ENCODE results near the gene KCTD10. TPM values are rescaled to one million over a fixed set of nuclear protein-coding genes. Genes with fewer than 3 reads are reported as not detected.

KCTD10 gene
- polyA plus RNA-seq, 1 donor (not counting 4 experiments of a cell fraction or from before 2014, with no cell fraction given): 107 TPM

DNA sequence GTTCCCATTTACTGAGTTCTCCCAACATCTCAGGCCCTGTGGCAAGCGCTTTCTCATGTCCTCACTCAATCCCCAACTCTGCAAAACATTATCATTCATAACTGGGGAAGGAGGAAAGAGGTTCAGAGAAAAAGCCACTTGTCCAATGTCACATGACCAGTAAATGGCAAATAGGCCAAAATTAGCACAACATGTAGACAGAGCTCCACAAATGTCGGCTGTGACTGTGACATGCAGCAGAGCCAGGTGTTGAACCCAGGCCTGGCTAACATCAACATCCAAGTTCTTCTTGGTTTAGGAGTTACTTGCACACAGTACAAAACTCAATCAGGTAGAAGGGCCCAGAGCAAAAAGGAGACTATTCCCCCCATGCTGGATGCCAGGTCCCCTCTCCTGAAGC, 10.8 kb downstream of the KCTD10 start:
- TF ChIP-seq, protein P1, sequence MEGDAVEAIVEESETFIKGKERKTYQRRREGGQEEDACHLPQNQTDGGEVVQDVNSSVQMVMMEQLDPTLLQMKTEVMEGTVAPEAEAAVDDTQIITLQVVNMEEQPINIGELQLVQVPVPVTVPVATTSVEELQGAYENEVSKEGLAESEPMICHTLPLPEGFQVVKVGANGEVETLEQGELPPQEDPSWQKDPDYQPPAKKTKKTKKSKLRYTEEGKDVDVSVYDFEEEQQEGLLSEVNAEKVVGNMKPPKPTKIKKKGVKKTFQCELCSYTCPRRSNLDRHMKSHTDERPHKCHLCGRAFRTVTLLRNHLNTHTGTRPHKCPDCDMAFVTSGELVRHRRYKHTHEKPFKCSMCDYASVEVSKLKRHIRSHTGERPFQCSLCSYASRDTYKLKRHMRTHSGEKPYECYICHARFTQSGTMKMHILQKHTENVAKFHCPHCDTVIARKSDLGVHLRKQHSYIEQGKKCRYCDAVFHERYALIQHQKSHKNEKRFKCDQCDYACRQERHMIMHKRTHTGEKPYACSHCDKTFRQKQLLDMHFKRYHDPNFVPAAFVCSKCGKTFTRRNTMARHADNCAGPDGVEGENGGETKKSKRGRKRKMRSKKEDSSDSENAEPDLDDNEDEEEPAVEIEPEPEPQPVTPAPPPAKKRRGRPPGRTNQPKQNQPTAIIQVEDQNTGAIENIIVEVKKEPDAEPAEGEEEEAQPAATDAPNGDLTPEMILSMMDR (optimal IDR thresholded peaks at IDR 0.05 in 1 of 3, IDR thresholded peaks at IDR 0.05 in 1 of 3, conservative IDR thresholded peaks at IDR 0.05 in 1 of 3; ENCODE audit: extremely low read depth in 1 of 3, insufficient read depth in 2 of 3, low read length in 3 of 3): no peak
- TF ChIP-seq EZH2 (IDR thresholded peaks at IDR 0.05; ENCODE audit: low read length): no peak
- peaks cover 87% of the 10 kb centered on the region for H3K79me2 ChIP-seq (ENCODE audit: control insufficient read depth, insufficient read depth, low read length)
- H3K9me3 ChIP-seq (ENCODE audit: control insufficient read depth, low read depth, low read length): no peaks in the 10 kb centered on the region
- H3K27ac ChIP-seq (ENCODE audit: control insufficient read depth, insufficient read depth, low read length): no peak overlapping the region
- no peaks in the 10 kb centered on the region for H3K27me3 ChIP-seq (ENCODE audit: control insufficient read depth, extremely low read depth, insufficient read depth, low read length)
- no peak overlapping the region for H3K4me3 ChIP-seq (ENCODE audit: control insufficient read depth in 2 of 3, extremely low read depth in 1 of 3, insufficient read depth in 2 of 3, low read depth in 1 of 3, low read length in 3 of 3)
- H4K20me1 ChIP-seq (ENCODE audit: control insufficient read depth, extremely low read depth, insufficient read depth, low read length): peaks cover 42% of the 10 kb centered on the region
- no peak overlapping the region for H3K9ac ChIP-seq (ENCODE audit: control insufficient read depth, extremely low read depth, insufficient read depth, low read length)
- peaks cover 30% of the 10 kb centered on the region for H3K4me1 ChIP-seq (ENCODE audit: control insufficient read depth, extremely low read depth, insufficient read depth, low read length)
- H2AFZ ChIP-seq (ENCODE audit: control insufficient read depth, low read length): no peak overlapping the region
- H3K36me3 ChIP-seq (ENCODE audit: control insufficient read depth in 2 of 2, extremely low read depth in 1 of 2, insufficient read depth in 2 of 2, low read length in 2 of 2): peaks cover 27 to 29% of the 10 kb centered on the region in 2 experiments
- dilution Hi-C loops (cut with MboI; ENCODE audit: extremely low pct_ligation_motif_present, low sequenced_read_pairs): no loop called here
- H3K4me2 ChIP-seq (ENCODE audit: control insufficient read depth, extremely low read depth, insufficient read depth, low read depth, low read length): no peak overlapping the region
- FAIRE-seq: no peak
- DNase-seq (ENCODE audit: low read depth, low spot score): no peak
- H3K9me1 ChIP-seq (ENCODE audit: control insufficient read depth, extremely low read depth, insufficient read depth, low read length): peaks cover 4% of the 10 kb centered on the region

DNA sequence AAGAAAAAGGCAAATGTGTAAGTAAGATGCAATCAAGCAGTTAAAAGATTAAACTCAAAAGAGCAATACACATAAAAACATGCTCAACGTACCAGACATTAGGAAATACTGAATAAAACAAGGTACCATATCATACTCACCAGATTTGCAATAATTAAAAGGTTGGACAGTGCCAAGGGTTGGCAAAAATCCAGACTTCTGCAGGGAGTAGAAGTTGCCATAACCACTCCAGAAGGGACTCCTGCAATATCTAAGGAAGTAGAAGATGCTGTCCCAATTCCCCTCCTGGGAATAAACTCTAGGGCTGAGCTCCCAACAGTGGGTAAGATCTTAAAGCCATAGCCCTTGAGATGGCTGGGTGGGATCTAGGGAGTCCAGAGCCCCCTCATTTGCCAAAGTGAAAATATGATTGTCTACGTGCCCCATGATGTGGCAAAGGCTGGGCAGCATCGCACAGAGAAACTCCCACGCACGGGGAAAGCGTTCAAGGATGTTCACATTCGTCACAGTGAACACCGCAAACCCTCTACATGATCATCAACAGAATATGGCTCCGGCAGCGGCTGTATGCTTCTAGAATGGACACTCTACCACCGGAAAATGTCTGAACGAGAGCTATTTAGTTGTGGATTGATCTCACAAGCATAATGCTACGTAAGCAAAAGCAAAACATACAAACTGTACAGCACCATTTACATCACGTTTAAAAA, 12.3 kb downstream of the KCTD10 start:
- dilution Hi-C loops (cut with MboI; ENCODE audit: extremely low pct_ligation_motif_present, low sequenced_read_pairs): no loop called here
- Histone ChIP-seq H3K9me1 (ENCODE audit: control insufficient read depth, extremely low read depth, insufficient read depth, low read length) (peaks cover 9% of the 10 kb centered on the region), H3K36me3 (ENCODE audit: control insufficient read depth in 2 of 2, extremely low read depth in 1 of 2, insufficient read depth in 2 of 2, low read length in 2 of 2) (peaks cover 35% of the 10 kb centered on the region in 2 experiments), H2AFZ (ENCODE audit: control insufficient read depth, low read length) (no peak overlapping the region), H3K4me1 (ENCODE audit: control insufficient read depth, extremely low read depth, insufficient read depth, low read length) (peaks cover 36% of the 10 kb centered on the region), H3K27me3 (ENCODE audit: control insufficient read depth, extremely low read depth, insufficient read depth, low read length) (no peaks in the 10 kb centered on the region), H3K9me3 (ENCODE audit: control insufficient read depth, low read depth, low read length) (no peaks in the 10 kb centered on the region), H3K9ac (ENCODE audit: control insufficient read depth, extremely low read depth, insufficient read depth, low read length) (no peak overlapping the region), H3K4me3 (ENCODE audit: control insufficient read depth in 2 of 3, extremely low read depth in 1 of 3, insufficient read depth in 2 of 3, low read depth in 1 of 3, low read length in 3 of 3) (no peak overlapping the region), H3K79me2 (ENCODE audit: control insufficient read depth, insufficient read depth, low read length) (peaks cover 87% of the 10 kb centered on the region), H3K27ac (ENCODE audit: control insufficient read depth, insufficient read depth, low read length) (no peak overlapping the region), H3K4me2 (ENCODE audit: control insufficient read depth, extremely low read depth, insufficient read depth, low read depth, low read length) (no peak overlapping the region), H4K20me1 (ENCODE audit: control insufficient read depth, extremely low read depth, insufficient read depth, low read length) (peaks cover 34% of the 10 kb centered on the region)
- DNase-seq (ENCODE audit: low read depth, low spot score) (no peak), FAIRE-seq (no peak)
- TF ChIP-seq, protein P1 (optimal IDR thresholded peaks at IDR 0.05 in 1 of 3, IDR thresholded peaks at IDR 0.05 in 1 of 3, conservative IDR thresholded peaks at IDR 0.05 in 1 of 3; ENCODE audit: extremely low read depth in 1 of 3, insufficient read depth in 2 of 3, low read length in 3 of 3): no peak
- TF ChIP-seq EZH2 (IDR thresholded peaks at IDR 0.05; ENCODE audit: low read length): no peak
